Frontal cortex (tissue), 4 donors: ENCODE data around the gene MBNL2. TPM values are rescaled to one million over a fixed set of nuclear protein-coding genes. Genes with fewer than 3 reads are reported as not detected.

ENCODE experiments used
- DNase-seq, 2 donors: peaks; one replicate each; pipeline ENCODE4 v3.0.0; 2012; ENCODE audit warnings: low spot score in 2 of 2
- FAIRE-seq: peaks from 2 replicates; lab custom pipeline; 2012; peaks lifted over from hg19 to GRCh38; lab: Jason Lieb, UNC
- total RNA-seq: library from RNA; depleted of rRNA; stranded (reverse); fragments of >200 nt; gene quantifications from one replicate; pipeline ENCODE4 v1.2.3, GENCODE V29; 2014
- donor health status: control.
- donor health status: control.
- donor health status: control.

The MBNL2 gene
- total RNA-seq, 1 donor from 2014 or later = 26.5 TPM

DNA sequence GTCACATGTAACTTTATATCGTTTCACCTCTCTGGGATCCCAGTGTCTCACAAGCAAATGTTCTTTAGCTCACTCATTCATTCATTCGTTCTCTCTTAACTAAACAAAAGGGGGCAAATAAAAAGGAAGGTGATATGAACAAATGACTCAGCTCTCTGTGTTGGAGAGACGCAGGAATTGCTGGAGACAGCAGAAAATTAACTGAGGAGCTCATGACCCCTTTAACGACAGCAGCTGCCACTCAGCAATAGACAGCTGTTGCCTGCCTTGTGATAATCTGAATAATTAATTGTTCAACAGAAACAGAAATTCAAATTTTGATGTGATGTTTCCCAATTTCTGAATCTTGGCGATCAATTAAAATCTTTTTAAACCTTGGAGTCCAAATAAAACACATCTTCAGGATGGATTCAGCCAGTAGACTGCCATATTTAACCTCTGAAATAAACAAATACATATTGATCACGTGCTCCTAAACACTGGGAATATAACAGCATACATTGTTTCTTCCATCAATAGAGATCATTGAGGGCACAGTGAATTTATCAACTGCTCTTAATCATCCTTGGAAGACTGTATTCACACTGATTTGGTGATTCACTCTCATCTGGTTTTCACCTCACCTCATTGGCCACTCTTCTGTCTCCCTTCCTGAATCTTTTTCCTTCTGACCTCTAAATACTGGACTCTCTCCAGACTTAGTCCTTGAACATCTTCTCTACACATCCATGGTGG lies 63.3 kb downstream of the MBNL2 start:
- no peak for FAIRE-seq
- no peak for DNase-seq

- no peak for FAIRE-seq
- no peak for DNase-seq
Measured at GRCh38 chr13:97286317-97287046, 64.3 kb downstream of the MBNL2 start.

GRCh38 chr13:97287047-97287383 lies 64.9 kb downstream of the MBNL2 start:
- FAIRE-seq = no peak

GRCh38 chr13:97288486-97288900 lies 66.4 kb downstream of the MBNL2 start:
- no peak for DNase-seq
- FAIRE-seq = no peak

More at GRCh38 chr13:97287047-97287383, 64.9 kb downstream of the MBNL2 start:
- DNase-seq = no peak

DNA sequence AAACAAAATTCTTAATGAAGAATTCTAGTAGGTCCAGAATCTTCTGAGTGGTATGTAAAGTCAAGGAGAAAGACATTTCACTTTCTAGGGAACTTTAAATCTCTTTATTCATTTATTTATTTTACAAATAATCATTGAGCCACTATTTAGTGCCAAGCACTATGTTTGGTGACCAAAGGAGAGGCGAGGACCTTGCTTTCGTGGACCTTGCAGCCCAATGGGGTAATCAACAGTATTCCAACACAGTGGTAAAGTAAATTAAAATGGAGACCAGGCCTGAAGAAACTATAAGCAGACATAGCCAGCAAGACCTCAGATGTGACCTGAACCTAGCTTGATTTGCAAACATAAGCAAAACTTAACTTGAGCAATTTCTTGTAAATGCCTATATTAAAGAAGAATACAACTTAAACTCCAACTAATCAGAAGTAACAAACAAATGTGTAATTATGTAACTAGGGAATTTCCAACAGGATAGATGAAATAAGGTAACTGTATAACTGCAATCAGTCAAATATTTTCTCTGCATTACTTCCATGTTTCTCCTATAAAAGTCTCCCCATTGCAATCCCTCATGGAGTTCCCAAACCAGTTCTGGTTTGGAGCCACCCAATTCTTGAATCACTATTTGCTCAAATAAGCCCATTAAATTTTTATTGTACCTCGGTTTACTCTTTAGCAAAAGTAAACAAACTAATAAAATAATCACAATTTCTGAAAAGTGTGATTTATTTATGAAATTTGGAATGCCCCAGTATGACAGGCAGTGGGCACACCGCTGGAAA lies 67.6 kb downstream of the MBNL2 start:
- FAIRE-seq = no peak
- no peak for DNase-seq

GRCh38 chr13:97295283-97296182 lies 73.4 kb downstream of the MBNL2 start:
- peak; percentile 17 for FAIRE-seq
- DNase-seq = no peak

DNA sequence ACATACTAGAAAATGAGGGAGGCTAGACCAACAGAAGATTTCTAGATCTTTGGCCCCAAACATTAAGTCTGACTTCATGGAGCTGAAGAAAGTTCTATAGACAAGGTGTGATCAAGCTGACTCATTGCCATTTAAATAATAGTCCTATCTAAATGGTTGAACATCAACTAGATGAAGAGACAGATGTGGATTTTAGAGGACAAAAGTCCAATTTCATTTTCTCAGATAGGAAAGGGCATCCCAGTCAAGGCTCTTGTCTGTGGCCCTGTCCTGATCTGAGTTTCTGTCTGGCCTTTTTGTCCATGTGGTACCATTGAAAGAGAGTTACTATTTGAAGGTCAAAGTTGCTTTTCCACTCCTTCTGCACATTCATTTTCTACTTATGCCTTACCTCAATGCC lies 74.6 kb downstream of the MBNL2 start:
- DNase-seq (no peak), FAIRE-seq (no peak)

GRCh38 chr13:97298816-97299215 lies 76.7 kb downstream of the MBNL2 start:
- no peak for FAIRE-seq
- no peak for DNase-seq

GRCh38 chr13:97300871-97301270 lies 78.7 kb downstream of the MBNL2 start:
- no peak for FAIRE-seq
- no peak for DNase-seq

DNA sequence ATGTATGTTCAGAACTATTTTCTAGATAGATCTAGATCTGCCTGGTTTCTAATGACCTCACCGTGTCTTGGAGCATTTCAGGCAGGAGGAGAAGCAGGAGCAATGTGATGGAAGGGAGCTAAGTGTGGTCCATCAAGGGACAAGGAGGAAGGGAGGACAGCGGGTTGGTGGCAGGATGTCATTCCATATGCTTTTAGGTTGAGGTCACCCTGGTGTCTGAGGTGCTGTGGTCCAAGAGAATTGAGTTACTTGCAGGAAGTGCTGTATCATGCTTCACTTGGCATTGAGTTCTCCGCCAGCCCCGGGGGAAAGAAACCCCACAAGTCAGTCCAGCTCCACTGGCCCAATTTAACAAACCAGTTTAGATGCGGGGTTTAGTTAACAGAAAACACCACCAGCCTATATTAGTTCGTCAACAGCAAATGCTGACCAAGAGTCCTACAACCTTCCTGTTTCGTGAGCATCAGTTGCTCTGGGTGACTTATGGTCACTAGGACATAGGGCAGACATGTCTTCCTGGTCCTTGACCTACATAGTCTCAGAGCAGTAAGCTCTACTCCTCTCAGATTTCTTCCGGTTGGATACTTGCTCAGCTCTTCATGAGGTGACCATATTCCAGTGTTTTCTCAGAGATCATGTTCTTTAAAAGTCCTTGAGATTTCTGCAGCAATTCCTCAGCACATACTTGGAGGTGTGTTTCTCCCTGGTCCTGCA lies 79.4 kb downstream of the MBNL2 start:
- FAIRE-seq (no peak), DNase-seq (no peak)

DNA sequence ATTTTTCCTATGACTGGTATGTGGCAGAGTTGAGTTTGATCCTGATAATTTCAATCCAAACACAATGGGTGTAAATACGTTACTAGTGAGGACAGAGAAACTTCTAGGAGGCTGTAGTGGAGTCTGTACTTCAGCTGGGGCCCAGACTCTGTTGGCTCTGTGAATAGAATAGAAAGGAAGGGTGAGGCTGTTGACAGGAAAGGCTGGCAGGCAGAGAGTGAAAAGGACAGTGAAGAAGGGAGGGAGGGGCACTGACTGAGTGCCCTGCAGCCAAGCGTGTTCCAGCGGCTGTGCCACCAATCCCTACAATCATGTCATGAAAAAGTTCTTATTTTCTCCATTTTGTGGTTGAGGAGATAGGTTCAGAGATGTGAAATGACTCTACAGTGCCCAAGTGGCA lies 80.5 kb downstream of the MBNL2 start:
- no peak for FAIRE-seq

GRCh38 chr13:97306106-97306505 lies 84.0 kb downstream of the MBNL2 start:
- DNase-seq = no peak
- FAIRE-seq = no peak

More for the DNA sequence above, 80.5 kb downstream of the MBNL2 start:
- no peak for DNase-seq

- no peak for DNase-seq
- no peak for FAIRE-seq
Measured at GRCh38 chr13:97306645-97307044, 84.5 kb downstream of the MBNL2 start.

GRCh38 chr13:97307118-97307881 lies 85.2 kb downstream of the MBNL2 start:
- no peak for FAIRE-seq
- no peak for DNase-seq

DNA sequence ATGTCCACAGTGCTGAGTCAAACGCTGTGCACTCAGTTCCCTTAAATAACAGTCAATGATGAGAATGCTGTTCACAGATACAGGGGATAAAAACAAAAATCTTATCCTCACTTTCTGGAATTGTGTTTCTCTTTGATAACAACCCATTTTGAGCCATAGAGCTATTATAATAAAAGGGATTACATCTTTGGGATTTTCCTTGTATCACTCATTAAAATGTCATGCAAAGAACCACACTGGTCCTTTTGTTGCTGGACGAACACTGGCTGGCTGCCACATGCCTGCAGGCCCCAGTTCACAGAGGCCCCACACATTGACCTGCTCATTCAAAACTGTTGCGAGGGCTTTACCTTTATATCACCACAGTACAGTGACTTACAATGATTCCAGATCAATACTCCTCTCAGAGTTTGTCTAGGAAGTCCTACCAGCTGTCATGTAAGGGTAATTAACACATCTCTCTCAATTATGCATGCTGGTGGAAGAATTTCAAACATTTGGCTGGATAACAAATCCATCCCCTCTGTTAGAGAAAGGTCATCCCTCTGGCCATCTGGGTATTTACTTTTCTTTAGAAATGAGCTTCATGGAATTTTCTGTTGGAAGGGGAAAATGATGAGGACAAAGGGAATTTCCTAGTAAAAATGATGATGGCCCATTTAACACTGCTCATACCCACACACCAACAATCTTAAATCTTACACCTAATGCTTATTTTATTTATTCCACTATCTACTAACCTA lies 85.9 kb downstream of the MBNL2 start:
- FAIRE-seq (no peak), DNase-seq (no peak)

DNA sequence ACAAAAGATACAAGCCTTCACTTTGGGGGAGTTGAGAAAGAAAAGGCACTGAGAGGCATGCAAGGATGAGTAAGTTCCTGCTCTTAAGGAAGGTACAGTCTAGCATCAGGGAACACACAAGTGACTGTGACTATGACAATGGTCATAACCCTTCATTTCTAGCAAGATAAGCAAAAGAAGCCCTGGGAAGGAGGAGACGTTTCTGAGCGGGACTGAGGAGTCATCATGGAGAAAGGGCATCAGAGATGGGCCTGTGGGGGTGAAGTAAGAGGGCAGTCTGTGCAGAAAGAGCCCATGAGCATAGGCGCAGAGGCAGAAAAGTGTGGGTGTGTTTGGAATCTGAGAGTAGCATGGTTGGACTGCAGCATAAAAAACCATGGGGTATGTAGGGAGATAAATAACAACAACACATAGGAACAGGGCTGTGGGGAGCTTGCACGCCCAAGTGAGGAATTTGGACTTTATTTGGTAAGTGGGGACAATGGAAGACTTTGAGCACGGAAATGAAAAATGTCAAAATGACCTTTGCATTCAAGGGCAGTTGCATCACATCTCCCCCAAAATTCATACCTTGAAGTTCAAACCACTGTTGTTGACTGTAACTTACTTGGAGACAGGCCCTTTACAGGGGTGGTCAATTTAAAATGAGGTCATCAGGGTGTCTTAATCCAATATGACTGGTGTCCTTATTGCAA lies 86.7 kb downstream of the MBNL2 start:
- DNase-seq = no peak
- FAIRE-seq = no peak

- DNase-seq (no peak), FAIRE-seq (no peak)
Measured at GRCh38 chr13:97310809-97311436, 88.8 kb downstream of the MBNL2 start.
